GM18867 (cell line): ENCODE results near the gene SPATS2.
A peak's percentile ranks its signal among the peaks of the same experiment; 100 is the strongest.
"Not testable (repeated sequence)": the region's sequence is repeated elsewhere in the genome, so short reads cannot be mapped to it uniquely, and the experiment has no call there.

Source experiments
- ATAC-seq: cut with Tn5 transposase; IDR thresholded peaks from one replicate; pipeline ENCODE4 v1.9.1; 2021; ENCODE audit warnings: mild to moderate bottlenecking, moderate library complexity; ENCODE audit not compliant: unreplicated experiment

Gene SPATS2

DNA sequence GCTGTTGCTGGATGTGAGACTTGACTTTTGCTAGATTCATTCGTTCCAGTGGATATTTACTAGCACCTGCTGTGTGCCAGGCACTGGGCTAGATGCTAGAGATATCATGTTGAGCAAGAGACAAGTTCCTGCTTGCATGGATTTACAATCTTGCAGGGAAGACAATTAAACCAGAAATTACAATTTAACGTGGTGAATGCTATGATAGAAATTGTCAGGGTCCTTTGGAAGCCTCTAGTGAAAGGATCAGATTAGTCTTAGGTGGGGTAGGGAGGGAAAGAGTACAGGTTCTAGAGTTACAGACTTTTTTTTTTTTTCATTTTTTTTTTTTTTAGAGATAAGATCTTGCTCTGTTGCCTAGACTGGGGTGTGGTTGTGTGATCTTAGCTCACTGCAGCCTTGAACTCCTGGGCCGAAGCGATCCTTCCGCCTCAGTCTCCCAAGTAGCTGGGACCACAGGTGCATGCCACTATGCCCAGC lies 36.7 kb downstream of the SPATS2 start:
- no peak for ATAC-seq

DNA sequence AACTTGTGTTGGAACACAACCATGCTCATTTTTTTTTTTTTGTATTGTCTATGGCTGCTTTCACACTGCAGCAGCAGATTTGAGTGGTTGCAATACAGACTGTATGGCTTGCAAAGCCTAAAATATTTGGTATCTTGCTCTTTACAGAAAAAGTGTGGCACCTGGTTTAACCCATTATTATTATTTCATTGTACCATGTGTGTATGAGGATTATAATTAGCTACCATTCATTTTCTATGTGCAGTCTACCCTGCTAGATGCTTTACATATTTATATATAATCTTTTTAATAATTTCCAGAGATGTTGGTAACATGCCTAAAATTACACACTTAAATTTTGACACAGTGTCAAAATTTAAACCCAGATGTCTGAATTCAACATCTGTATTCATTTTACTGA lies 37.7 kb downstream of the SPATS2 start:
- no peak for ATAC-seq

DNA sequence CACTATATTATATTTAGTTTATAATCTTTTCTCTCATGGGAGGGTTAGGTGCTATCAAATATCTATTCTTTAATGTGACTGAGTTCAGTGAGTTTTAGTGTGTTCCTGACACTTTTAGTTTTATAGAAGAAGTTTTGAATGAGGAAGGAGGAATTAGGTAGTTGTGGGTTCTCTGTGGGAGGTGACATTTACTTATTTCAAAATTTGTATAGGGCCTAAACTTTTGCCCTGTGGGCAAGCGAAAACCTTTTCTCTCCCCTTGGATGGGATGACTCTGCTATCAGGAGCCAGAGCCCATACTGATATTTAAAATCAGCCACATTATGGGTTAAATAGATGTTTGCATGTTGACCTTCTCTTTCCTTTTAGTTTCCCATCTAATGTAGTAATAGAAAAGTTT lies 43.6 kb downstream of the SPATS2 start:
- no peak for ATAC-seq

DNA sequence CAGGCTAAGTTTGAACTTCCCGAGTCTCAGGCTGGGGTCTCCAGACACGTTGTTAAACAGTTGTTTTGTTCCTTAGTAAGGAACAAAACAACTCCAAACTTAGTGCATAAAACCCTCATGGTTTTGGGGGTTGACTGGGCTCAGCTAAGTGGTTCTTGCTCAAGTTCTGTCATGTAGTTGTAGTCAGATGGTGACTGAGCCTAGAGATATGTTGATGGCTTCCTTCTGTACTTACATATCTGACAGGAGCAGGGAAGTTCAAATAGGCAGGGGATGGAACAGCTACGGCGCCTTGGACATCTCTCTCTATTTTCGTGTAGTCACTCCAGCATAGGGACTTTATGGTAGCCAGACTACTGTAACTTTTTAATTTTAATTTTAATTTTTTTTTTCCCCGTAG lies 45.7 kb downstream of the SPATS2 start:
- no peak for ATAC-seq

DNA sequence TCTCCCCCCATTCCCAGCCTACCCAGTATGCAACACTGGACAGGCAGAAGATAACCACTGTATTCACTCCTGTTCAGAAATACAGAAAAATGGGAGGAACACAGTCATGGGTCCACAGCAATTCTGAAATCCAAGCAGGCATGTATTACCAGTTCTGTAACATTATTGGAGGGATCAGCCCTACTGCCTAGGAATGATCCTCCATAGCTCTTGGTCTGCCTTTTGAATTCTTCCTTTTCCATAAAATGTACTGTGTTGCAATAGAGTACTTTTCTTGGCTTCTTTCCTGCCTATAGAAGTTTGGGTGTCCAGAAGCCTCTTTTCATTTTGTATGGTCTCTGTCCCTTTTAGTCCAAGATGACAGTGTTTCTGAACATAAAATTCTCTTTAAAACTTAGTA lies 46.5 kb downstream of the SPATS2 start:
- no peak for ATAC-seq

DNA sequence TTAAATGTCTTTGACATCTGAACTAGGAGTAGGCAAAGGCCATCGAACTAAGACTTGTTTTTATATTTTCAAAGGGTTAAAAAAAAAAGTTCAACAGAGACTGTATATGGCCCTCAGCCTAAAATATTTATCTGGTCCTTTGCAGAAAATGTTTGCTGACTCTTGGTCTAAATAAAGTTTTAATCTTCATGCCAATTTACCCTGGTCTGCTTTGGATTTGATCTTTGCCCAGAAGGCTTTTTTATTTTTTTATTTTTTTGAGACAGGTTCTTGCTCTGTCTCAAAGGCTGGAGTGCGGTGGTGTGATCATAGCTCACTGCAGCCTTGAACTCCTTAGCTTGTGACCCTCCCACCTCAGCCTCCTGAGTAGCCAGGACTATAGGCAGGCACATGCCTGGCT lies 47.1 kb downstream of the SPATS2 start:
- ATAC-seq, result no peak

DNA sequence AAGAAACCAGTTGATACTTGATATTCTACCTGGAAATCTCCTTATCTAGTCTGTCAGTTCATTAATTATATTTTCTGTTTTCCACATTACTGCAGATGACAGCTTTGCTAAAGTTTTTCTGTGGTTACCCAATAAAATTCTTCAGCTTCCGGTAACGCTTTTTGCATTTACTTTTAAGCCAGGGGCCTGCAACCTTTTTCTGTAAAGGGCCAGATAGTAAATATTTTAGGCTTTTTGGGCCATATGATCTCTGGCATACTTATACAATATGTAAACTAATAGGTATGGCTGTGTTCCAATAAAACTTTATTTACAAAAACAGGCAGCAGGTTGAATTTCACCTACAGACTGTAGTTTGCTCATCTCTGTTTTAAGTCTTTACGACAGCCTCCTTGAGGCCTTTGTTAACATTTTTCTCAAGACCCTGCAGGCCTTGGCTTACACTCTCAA lies 48.3 kb downstream of the SPATS2 start:
- no peak for ATAC-seq

DNA sequence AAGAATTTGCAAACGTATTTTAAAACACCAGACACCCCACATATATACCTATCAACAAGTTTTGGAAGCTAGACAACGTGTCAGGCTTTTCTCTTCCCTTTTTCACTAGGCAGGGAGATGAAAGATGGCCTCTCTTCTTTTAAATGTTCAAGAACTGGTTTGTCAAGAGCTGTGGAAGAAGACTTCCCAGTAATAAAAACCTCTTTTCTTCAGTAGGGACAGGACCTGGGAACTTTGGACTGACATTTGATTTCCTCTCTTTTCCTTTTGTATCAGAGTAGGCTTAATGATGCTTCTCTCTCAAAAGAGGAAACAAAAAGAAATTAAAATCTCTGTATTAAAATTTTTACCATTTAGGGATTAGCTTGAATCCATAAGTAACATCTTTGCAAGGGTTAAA lies 49.6 kb downstream of the SPATS2 start:
- no peak for ATAC-seq

DNA sequence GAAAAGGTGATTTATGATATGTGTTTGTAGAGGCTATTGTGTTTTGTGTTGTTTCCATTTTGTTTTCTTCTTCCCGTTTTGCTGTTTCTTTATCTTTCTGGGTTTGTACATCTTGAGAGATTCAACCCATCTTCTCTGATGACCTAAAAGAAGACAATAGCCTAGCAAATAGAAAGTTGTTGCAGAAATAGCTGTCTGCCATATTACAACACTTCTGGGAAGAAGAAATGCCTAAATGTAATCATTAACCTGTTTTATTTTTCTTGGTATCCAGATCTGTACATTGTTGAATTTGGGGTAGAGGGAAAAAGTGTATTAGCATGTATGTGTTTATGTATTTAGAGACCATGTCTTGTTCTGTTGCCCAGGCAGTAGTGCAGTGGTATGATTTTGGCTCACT lies 50.3 kb downstream of the SPATS2 start:
- no peak for ATAC-seq

DNA sequence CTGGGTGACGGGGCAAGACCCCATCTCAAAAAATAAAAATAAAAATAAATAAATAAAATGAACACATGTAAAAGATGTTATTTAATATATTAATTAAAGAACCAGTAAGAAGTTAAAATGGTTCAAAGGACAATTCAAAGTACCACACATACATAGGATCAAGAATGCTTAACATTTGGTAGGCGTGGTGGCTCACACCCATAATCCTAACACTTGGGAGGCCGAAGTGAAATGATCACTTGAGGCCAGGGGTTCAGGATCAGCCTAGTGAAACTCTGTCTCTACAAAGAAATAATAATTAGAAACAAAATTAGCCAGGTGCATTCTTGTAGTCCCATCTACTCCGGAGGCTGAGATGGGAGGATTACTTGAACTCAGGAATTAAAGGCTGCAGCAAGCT lies 53.3 kb downstream of the SPATS2 start:
- ATAC-seq, result no peak

DNA sequence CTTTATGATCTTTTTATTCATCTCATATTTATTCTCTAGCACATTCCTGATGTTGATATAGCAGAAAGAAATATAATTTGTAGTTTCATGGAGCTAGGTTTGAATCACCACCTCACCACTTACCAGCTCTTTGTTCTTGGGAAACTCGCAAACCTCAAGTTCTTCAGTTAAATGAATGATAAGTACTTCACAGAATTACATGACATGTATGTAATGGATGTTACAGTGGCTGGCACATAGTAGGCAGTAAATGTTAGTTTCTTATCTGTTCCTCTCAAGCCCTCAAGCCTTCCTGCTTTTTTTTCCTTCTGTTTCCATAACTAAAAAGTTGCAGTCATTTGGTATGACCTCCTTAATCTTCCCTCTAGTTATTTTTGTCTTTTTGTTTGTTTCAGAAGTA lies 54.9 kb downstream of the SPATS2 start:
- no peak for ATAC-seq

DNA sequence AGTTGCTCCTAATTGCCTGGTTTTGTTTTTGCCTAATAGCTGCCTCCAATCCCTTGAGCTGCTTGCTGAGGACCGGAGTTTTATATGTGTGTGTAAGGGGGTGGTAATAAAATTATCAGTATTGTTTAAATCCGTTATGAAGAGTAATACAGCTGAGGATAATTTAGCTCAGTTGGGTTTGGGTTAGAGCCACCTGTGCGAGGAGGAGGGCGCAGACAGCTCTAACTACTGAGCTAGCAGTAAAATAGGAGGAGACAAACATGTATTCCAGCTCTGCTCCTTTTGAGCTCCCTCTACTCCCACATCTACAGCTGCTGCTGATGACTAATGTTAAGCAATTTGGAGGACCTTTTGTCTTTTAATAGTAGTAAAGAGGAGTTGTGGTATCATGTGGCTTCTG lies 61.5 kb downstream of the SPATS2 start:
- ATAC-seq, result no peak

DNA sequence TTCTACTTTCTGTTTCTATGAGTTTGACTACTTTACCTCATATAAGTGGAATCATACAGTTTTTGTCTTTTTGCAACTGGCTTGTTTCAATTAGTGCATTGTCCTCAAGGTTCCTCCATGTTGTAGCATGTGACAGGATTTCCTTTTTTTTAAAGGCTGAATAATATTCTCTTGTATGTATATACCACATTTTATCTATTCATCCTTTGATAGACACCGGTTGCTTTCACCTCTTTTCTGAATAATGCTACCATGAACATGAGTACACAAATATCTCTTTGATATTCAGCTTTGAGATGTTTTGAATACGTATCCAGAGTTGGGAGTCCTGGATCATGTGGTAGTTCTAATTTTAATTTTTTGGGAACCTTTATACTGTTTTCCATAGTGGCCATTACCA lies 65.4 kb downstream of the SPATS2 start:
- no peak for ATAC-seq

DNA sequence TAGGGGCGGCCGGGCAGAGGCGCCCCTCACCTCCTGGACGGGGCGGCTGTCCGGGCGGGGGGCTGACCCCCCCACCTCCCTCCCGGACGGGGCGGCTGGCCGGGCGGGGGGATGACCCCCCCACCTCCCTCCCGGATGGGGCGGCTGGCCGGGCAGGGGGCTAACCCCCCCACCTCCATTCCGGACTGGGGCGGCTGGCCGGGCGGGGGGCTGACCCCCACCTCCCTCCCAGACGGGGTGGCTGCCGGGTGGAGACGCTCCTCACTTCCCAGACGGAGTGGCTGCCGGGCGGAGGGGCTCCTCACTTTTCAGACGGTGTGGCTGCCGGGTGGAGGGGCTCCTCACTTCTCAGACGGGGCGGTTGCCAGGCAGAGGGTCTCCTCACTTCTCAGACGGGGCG lies 69.5 kb downstream of the SPATS2 start:
- not testable (repeated sequence) for ATAC-seq

DNA sequence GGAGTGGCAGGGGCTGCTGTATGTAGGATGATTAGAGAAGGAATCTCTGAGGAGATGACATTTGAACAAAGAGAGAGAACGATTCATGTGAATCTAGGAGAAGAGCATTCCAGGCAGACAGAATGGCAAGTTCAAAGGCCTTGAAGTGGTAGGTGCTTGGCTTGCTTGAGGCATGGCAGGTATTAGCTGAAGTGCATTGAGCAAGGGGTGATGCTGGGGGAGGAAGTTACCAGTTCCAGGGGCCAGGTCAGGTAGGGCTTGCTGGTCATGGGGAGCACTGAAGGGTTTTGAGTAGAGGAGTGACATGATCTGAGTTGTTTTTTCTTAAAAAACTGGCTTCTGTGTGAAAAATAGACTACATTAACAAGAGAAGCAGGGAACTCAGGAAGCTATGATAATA lies 71.8 kb downstream of the SPATS2 start:
- no peak for ATAC-seq

DNA sequence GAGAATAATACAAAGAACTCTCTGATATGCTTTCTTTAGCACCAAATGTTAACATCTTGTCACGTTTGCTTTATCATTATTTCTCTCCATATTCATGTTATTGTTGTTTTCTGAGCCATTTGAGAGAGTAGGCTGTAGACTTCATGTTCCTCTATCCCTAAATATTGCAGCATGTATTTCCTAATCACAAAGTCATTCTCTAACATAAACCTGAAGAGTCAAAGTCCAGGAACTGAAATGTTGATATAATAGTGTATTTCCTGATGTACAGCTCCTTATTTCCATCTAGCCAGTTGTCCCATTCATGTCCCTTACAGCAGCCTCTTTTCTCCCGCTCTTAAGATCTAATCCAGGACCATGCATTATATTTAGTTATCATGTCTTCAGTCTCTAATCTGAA lies 72.8 kb downstream of the SPATS2 start:
- no peak for ATAC-seq

DNA sequence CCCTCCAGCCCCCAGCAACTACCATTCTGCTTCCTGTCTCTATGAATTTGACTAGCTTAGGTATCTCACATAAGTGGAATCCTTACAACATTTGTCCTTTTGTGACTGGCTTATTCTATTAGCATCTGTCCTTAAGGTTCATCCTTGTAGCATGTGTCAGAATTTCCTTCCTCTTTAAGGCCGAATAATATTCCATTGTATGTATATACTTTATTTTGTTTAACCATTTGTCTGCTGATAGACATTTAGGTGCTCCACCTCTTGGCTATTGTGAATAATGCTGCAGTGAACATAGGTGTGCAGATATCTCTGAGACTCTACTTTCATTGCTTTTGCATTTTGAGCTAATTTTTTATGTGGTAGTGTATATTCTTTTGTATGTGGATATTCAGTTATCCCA lies 75.7 kb downstream of the SPATS2 start:
- ATAC-seq, result no peak

DNA sequence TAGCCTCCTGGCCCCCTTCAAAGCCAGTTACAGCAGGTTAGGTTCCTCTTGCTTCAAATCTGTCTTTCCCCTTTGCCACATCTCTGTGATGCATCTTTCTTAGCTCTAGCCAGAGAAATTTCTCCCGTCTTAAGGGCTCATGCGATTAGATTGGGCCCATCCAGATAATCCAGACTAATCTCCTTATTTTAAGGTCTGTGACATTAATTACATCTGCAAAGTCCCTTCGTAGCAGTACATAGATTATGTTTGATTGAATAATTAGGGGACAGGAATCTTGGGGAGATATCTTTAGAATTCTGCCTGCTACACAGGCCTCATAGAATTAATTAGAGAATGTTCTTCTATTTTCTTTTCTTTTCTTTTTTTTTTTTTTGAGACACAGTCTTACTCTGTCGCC lies 79.3 kb downstream of the SPATS2 start:
- no peak for ATAC-seq

DNA sequence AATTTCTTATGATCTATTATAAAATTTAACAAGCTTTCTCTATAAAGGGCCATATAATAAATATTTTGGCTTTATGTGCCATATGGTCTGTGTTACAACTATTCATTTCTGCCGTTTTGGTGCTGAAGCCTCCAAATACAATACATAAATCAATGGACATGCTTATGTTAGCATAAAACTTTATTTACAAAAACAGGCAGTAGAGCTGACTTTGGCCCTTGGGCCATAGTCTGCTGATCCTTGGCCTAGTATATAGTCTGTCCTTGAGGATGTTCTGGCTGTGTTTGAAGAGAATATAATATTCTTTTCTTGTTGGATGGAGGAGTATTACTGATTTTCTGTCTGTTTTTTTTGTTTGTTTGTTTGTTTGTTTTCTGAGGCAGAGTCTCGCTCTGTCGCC lies 81.6 kb downstream of the SPATS2 start:
- no peak for ATAC-seq

DNA sequence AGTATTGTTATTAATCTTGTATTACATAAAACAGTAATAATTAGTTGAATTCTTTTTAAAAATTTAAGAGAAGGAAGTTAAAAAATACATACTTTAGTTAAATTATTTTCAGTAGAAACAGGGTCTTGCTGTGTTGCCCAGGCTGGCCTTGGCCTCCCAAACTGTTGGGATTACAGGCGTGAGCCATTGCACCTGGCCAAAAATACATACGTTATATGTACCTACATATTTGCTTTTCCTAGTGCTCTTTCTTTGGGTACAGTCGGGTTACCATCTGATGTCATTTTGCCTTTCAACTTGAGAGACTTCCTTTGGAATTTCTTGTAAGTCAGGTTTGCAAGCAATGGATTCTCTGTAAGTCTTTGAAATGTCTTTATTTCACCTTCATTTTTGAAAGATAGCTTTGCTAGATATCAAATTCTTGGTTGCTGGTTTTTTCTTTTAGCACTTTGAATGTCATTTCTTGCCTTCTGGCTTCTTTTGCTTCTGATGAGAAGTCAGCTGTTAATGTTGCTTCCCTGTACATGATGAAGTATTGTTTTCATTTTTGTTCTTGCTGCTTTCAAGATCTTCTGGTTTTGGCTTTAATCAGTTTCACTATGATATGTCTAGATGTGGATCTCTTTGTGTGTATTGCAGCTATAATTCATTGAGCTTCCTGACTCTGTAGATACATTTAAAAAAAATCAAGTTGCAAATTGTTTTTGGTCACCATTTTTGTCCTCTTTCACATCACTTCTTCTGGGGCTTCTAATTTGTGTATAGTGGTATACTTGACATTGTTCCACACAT lies 84.4 kb downstream of the SPATS2 start:
- peak; percentile 80 for ATAC-seq

DNA sequence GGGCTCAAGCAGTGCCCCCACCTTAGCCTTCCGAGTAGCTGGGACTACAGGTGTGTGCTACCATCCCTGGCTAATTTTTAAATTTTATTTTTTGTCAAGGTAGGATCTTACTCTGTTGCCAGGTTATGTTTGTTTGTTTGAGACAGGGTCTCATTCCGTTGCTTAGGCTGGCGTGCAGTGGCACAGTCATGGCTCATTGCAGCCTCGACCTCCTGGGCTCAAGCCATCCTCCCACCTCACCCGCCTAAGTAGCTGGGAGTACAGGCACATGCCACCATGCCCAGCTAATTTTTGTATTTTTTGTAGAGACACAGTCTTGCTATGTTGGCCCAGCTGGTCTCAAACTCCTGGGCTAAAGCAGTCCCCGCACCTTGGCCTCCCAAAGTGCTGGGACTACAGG lies 88.2 kb downstream of the SPATS2 start:
- ATAC-seq, result no peak

DNA sequence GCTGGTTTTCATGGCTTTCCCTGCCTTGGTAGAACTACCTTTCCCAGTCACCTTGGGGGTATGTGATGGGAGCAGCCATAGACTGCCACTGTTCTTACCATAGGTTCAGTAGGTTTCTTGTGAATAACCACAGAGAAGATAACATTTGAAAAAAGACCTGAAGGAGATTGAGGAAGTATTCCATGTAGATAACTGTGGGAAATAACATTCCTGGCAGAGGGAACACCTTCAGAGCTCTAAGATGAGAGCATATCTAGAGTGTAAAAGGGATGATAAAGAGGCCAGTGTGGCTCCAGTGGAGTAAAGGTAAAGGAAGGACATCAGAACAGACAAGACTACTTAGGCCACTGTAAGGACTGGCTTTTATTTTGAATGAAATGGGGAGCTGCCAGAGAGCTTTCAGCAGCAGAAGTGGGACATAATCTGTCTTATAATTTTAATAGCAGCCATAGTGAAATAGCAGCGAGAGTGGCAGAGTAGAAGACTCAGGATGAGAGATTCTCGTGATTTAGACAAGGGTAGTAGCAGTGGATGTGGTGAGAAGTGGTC lies 88.9 kb downstream of the SPATS2 start:
- ATAC-seq, result no peak

DNA sequence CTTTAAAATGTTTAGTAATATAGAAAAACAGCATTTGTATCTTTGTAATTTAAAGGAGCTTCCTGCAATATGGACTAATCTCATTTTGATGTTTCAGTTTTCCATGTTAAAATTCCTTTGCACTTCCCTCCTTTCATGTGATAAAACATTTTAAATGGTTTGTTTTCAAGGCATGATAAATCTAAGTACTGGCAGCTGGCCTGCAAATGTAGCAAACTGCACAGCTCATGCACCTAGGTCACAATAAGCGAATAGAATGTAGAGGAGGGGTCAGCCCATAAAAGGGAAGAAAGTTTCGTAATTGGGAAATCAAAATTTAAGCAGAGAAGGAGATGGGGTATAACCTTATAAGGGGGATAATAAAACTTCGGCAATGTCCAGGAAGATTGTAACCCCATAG lies 91.6 kb downstream of the SPATS2 start:
- no peak for ATAC-seq
